ENCODE data around the gene DYRK2. TPM values are rescaled to one million over a fixed set of nuclear protein-coding genes. Genes with fewer than 3 reads are reported as not detected.

Gene DYRK2
- total and polyA plus RNA-seq, 4 donors = 1.2 to 8.8 (median 4.9) TPM

DNA sequence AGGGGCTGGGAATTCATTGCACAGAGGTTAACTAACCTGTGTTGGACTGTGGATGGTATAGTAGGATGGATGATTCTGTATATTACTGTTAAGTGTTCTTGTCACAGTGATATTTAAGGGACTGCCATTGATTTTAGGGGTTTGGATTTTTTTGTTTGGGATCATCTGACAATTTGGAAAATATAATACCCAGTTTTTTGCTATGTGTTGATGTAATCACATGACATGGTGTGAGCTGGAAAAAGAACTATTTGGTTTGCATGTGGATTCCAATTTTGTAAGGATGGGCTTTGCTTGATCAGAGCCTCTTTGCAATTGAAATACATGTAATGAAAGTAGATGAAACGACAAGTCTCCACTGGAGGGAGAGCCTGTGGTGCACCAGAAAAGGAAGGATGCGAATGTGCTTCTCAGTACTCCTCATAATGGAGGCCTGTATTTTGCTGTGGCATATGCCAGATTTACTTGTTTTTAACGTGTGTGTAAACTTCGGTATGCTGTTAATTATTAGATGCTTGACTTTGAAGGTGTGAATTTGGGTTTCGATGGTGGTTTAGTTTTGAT, 2.7 kb downstream of the DYRK2 start:
- no peak overlapping the region for H3K9ac ChIP-seq (ENCODE audit: low read depth in 1 of 2, low read length in 2 of 2)
- H3K4me1 ChIP-seq (ENCODE audit: control insufficient read depth in 4 of 4, insufficient read depth in 4 of 4, low read length in 3 of 4) = peaks cover 2 to 18% (median 9%) of the 10 kb centered on the region in 4 donors
- no peak overlapping the region for H3K4me3 ChIP-seq (ENCODE audit: low read depth in 1 of 3, low read length in 3 of 3)

GRCh38 chr12:67655829-67656228, 7.3 kb downstream of the DYRK2 start:
- Histone ChIP-seq H3K27me3 (ENCODE audit: control insufficient read depth in 4 of 4, insufficient read depth in 4 of 4, low read length in 3 of 4) (no peaks in the 10 kb centered on the region), H3K27ac (ENCODE audit: low read depth in 1 of 2, low read length in 2 of 2) (no peak overlapping the region), H3K9ac (ENCODE audit: low read depth in 1 of 2, low read length in 2 of 2) (no peak overlapping the region), H3K36me3 (ENCODE audit: control insufficient read depth in 4 of 4, insufficient read depth in 3 of 4, low read depth in 1 of 4, low read length in 3 of 4) (peaks cover 3 to 12% (median 12%) of the 10 kb centered on the region in 4 donors), H3K9me3 (ENCODE audit: control insufficient read depth in 4 of 4, low read length in 3 of 4) (no peaks in the 10 kb centered on the region), H3K4me1 (ENCODE audit: control insufficient read depth in 4 of 4, insufficient read depth in 4 of 4, low read length in 3 of 4) (peaks cover 0 to 2% (median 0%) of the 10 kb centered on the region in 4 donors), H3K4me3 (ENCODE audit: low read depth in 1 of 3, low read length in 3 of 3) (no peak overlapping the region)
- TF ChIP-seq TAF1 (conservative IDR thresholded peaks at IDR 0.05) (no peak), RXRA (IDR thresholded peaks at IDR 0.05) (no peak), JUND (IDR thresholded peaks at IDR 0.05) (no peak), ATF3 (IDR thresholded peaks at IDR 0.05) (no peak), FOXA2 (IDR thresholded peaks at IDR 0.05) (no peak), HNF4G (IDR thresholded peaks at IDR 0.05) (no peak), RAD21 (IDR thresholded peaks at IDR 0.05) (no peak), NR2F2 (IDR thresholded peaks at IDR 0.05) (no peak), HNF4A (conservative IDR thresholded peaks at IDR 0.05) (no peak), SP1 (IDR thresholded peaks at IDR 0.05) (no peak), YY1 (IDR thresholded peaks at IDR 0.05) (no peak), MAX (IDR thresholded peaks at IDR 0.05) (no peak), EGR1 (IDR thresholded peaks at IDR 0.05; ENCODE audit: low read depth in 2 of 2) (no peak), FOXA1 (IDR thresholded peaks at IDR 0.05) (no peak), GABPA (IDR thresholded peaks at IDR 0.05 in 1 of 2, conservative IDR thresholded peaks at IDR 0.05 in 1 of 2) (no peak)
- TF ChIP-seq, protein P1, sequence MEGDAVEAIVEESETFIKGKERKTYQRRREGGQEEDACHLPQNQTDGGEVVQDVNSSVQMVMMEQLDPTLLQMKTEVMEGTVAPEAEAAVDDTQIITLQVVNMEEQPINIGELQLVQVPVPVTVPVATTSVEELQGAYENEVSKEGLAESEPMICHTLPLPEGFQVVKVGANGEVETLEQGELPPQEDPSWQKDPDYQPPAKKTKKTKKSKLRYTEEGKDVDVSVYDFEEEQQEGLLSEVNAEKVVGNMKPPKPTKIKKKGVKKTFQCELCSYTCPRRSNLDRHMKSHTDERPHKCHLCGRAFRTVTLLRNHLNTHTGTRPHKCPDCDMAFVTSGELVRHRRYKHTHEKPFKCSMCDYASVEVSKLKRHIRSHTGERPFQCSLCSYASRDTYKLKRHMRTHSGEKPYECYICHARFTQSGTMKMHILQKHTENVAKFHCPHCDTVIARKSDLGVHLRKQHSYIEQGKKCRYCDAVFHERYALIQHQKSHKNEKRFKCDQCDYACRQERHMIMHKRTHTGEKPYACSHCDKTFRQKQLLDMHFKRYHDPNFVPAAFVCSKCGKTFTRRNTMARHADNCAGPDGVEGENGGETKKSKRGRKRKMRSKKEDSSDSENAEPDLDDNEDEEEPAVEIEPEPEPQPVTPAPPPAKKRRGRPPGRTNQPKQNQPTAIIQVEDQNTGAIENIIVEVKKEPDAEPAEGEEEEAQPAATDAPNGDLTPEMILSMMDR (IDR thresholded peaks at IDR 0.05; ENCODE audit: low read depth, low read length, missing input control) = no peak
- TF ChIP-seq, protein P2, sequence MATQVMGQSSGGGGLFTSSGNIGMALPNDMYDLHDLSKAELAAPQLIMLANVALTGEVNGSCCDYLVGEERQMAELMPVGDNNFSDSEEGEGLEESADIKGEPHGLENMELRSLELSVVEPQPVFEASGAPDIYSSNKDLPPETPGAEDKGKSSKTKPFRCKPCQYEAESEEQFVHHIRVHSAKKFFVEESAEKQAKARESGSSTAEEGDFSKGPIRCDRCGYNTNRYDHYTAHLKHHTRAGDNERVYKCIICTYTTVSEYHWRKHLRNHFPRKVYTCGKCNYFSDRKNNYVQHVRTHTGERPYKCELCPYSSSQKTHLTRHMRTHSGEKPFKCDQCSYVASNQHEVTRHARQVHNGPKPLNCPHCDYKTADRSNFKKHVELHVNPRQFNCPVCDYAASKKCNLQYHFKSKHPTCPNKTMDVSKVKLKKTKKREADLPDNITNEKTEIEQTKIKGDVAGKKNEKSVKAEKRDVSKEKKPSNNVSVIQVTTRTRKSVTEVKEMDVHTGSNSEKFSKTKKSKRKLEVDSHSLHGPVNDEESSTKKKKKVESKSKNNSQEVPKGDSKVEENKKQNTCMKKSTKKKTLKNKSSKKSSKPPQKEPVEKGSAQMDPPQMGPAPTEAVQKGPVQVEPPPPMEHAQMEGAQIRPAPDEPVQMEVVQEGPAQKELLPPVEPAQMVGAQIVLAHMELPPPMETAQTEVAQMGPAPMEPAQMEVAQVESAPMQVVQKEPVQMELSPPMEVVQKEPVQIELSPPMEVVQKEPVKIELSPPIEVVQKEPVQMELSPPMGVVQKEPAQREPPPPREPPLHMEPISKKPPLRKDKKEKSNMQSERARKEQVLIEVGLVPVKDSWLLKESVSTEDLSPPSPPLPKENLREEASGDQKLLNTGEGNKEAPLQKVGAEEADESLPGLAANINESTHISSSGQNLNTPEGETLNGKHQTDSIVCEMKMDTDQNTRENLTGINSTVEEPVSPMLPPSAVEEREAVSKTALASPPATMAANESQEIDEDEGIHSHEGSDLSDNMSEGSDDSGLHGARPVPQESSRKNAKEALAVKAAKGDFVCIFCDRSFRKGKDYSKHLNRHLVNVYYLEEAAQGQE (IDR thresholded peaks at IDR 0.05) = no peak
- TF ChIP-seq, protein P3, sequence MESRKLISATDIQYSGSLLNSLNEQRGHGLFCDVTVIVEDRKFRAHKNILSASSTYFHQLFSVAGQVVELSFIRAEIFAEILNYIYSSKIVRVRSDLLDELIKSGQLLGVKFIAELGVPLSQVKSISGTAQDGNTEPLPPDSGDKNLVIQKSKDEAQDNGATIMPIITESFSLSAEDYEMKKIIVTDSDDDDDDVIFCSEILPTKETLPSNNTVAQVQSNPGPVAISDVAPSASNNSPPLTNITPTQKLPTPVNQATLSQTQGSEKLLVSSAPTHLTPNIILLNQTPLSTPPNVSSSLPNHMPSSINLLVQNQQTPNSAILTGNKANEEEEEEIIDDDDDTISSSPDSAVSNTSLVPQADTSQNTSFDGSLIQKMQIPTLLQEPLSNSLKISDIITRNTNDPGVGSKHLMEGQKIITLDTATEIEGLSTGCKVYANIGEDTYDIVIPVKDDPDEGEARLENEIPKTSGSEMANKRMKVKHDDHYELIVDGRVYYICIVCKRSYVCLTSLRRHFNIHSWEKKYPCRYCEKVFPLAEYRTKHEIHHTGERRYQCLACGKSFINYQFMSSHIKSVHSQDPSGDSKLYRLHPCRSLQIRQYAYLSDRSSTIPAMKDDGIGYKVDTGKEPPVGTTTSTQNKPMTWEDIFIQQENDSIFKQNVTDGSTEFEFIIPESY (IDR thresholded peaks at IDR 0.05) = no peak
- no peak for DNase-seq (ENCODE audit: low spot score)

More for the DNA sequence above, 2.7 kb downstream of the DYRK2 start:
- WGBS = 62% methylated on average over 5 of the region's 5 CpGs
- Histone ChIP-seq H3K27me3 (ENCODE audit: control insufficient read depth in 4 of 4, insufficient read depth in 4 of 4, low read length in 3 of 4) (no peaks in the 10 kb centered on the region), H3K9me3 (ENCODE audit: control insufficient read depth in 4 of 4, low read length in 3 of 4) (no peaks in the 10 kb centered on the region), H3K27ac (ENCODE audit: low read depth in 1 of 2, low read length in 2 of 2) (no peak overlapping the region), H3K36me3 (ENCODE audit: control insufficient read depth in 4 of 4, insufficient read depth in 3 of 4, low read depth in 1 of 4, low read length in 3 of 4) (no peaks in the 10 kb centered on the region)
- DNase-seq (ENCODE audit: low spot score) = no peak
- TF ChIP-seq HNF4G (IDR thresholded peaks at IDR 0.05) = no peak
- TF ChIP-seq JUND (IDR thresholded peaks at IDR 0.05) = no peak
- peak; percentile 31 to 52 for TF ChIP-seq RAD21 (IDR thresholded peaks at IDR 0.05)

Measured in liver (tissue), 9 donors.